Measurements from ENCODE around the gene MLN.

The MLN gene

GRCh38 chr6:33788694-33789549 lies 14.9 kb downstream of the MLN start, which contains the start of gene LEMD2:
Gene LEMD2, minus strand, starts transcription at chr6:33789130. Its CDS starts 14 bp downstream, at chr6:33789116.
- peak; percentile 95 for DNase-seq

- DNase-seq: peak; percentile 79
Measured at GRCh38 chr6:33787954-33788693, 15.7 kb downstream of the MLN start.

GRCh38 chr6:33787346-33787953 lies 16.4 kb downstream of the MLN start:
- no peak for DNase-seq

- DNase-seq: no peak
Measured at GRCh38 chr6:33786736-33787135, 17.1 kb downstream of the MLN start.

- no peak for DNase-seq
Measured at GRCh38 chr6:33785778-33786177, 18.0 kb downstream of the MLN start.

- DNase-seq: no peak
Measured at GRCh38 chr6:33784787-33785186, 19.0 kb downstream of the MLN start.

GRCh38 chr6:33783781-33784520 lies 19.9 kb downstream of the MLN start:
- no peak for DNase-seq

- DNase-seq: no peak
Measured at GRCh38 chr6:33782561-33782960, 21.2 kb downstream of the MLN start.

GRCh38 chr6:33781131-33781975 lies 22.4 kb downstream of the MLN start:
- DNase-seq: no peak

GRCh38 chr6:33779895-33780294 lies 23.9 kb downstream of the MLN start:
- DNase-seq: no peak

GRCh38 chr6:33779290-33779689 lies 24.5 kb downstream of the MLN start:
- no peak for DNase-seq

GRCh38 chr6:33778444-33779121 lies 25.2 kb downstream of the MLN start:
- DNase-seq: no peak

- DNase-seq: no peak
Measured at GRCh38 chr6:33777398-33778388, 26.1 kb downstream of the MLN start.

- DNase-seq: no peak
Measured at GRCh38 chr6:33776764-33777163, 27.0 kb downstream of the MLN start.

GRCh38 chr6:33776186-33776585 lies 27.6 kb downstream of the MLN start:
- DNase-seq: no peak

GRCh38 chr6:33774774-33775173 lies 29.0 kb downstream of the MLN start:
- no peak for DNase-seq

GRCh38 chr6:33772902-33773472 lies 30.8 kb downstream of the MLN start:
- DNase-seq: no peak

- DNase-seq: no peak
Measured at GRCh38 chr6:33772082-33772830, 31.5 kb downstream of the MLN start.
